ENCODE measurements around the gene FLT4.

The FLT4 gene

DNA sequence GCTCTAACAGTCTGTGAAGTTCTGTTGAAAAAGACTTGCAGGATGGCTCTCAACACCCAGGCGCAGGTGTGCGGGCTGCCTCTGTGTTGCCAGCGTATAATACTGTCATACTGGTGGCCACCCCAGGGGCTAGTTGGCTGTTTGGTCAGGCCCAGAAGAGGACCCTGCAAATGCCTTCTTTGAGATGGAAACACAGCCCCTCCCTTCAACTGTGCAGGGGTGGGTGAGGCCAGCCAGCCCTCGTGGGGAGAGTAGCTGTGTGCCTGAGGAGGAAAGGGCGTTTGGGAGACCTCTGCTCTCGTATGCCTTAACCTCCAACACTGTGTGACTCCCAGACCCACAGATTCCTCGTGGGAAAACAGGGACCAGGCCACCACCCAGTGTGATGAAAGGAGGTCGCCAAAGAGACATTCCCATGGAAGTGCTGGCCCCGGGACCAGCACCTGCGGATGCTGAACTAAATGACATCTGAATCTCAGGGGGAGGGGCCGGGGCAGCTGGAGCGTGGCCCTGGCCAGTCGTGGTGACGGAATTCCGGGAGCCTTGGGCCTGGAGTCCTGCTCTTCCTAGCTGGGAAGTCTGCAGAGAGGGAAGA lies 46.8 kb downstream of the FLT4 start:
- no peaks in the 10 kb centered on the region for H3K27me3 Mint-ChIP-seq
- DNase-seq (ENCODE audit: low spot score in 2 of 2) (no peak), ATAC-seq (replicated peaks; ENCODE audit: extremely low read depth, poor library complexity, severe bottlenecking) (no peak)
- H3K27ac Mint-ChIP-seq (ENCODE audit: low read depth): no peak overlapping the region
- H3K4me1 Mint-ChIP-seq: peaks cover 7% of the 10 kb centered on the region
- no peak overlapping the region for H3K4me3 Mint-ChIP-seq
- H3K9me3 Mint-ChIP-seq: no peaks in the 10 kb centered on the region
- H3K36me3 Mint-ChIP-seq (ENCODE audit: insufficient read depth): peaks cover 3% of the 10 kb centered on the region

DNA sequence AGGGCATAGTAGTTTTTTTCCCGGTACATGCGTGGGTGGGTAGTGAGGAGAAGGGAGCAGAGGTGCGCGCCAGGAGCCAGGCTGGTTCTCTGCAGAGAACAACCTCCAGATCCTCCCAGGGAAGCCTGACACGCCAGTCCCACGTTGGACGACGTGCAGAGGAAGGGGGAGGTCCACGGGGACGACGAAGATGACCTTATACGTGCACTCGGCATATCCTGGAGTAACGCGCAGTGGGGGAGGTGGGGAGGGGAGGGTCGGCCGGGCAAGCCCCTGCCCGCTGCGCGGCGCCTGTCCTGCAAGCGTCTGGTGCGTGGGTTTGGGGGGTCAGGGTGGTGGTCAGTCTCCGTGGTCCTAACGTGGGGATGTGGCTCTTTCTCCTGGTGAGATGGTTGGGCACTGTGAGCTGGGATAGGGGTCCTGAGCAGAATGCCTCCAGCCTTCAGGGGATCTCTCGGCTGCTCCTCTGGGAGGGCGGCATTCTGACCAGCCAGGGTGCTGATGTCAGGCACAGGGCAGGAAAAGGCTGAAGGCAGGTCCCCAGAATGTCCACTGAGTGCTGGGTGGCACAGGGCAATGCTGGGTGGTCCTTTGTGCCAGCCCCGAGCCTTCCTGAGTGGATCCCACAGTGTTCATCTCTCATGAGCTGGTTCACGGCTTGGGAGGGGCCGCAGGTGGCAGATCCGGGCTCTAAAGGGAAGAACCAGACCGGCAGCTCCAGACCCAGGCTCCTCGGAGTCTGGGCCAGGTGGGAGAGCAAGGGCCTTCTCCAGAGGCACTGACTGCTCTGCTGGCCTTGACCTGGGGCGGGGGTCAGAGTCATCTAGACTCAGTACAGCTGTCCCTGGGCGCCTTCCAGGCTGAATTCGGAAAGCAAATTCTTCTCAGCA lies 47.6 kb downstream of the FLT4 start:
- Mint-ChIP-seq H3K9me3 (no peaks in the 10 kb centered on the region), H3K36me3 (ENCODE audit: insufficient read depth) (peaks cover 3% of the 10 kb centered on the region), H3K27ac (ENCODE audit: low read depth) (no peak overlapping the region), H3K27me3 (no peaks in the 10 kb centered on the region), H3K4me1 (peaks cover 7% of the 10 kb centered on the region), H3K4me3 (no peak overlapping the region)
- DNase-seq (ENCODE audit: low spot score in 2 of 2) (no peak), ATAC-seq (replicated peaks; ENCODE audit: extremely low read depth, poor library complexity, severe bottlenecking) (no peak)

DNA sequence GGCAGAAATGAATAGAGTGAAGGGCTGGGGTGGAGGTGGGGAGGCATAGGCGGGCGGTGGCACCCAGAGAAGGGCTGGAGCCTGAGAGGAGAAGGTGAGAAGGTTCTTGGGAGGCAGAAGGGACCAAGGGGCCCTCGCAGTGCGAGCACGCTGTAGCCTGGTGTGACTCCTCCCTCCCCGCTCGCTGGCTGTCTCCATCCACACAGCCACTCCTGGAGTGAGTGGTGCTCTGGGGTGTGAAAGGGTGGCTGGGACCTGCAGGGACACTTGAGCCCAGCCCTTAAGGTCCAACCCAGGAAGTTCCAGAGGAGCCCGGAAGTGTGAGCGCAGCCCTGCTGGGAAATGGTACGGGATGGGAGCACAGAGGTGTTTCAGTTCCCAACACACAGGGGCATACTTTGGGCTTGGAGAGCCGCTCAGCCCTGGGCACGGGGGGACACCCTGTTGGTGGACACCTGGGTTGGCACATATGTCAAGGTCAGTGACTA lies 48.8 kb downstream of the FLT4 start:
- H3K27ac Mint-ChIP-seq (ENCODE audit: low read depth): no peak overlapping the region
- H3K27me3 Mint-ChIP-seq: no peaks in the 10 kb centered on the region
- no peaks in the 10 kb centered on the region for H3K36me3 Mint-ChIP-seq (ENCODE audit: insufficient read depth)
- H3K4me1 Mint-ChIP-seq: no peaks in the 10 kb centered on the region
- H3K4me3 Mint-ChIP-seq: no peak overlapping the region
- H3K9me3 Mint-ChIP-seq: no peaks in the 10 kb centered on the region
- no peak for ATAC-seq (replicated peaks; ENCODE audit: extremely low read depth, poor library complexity, severe bottlenecking)
- DNase-seq (ENCODE audit: low spot score in 2 of 2): no peak

DNA sequence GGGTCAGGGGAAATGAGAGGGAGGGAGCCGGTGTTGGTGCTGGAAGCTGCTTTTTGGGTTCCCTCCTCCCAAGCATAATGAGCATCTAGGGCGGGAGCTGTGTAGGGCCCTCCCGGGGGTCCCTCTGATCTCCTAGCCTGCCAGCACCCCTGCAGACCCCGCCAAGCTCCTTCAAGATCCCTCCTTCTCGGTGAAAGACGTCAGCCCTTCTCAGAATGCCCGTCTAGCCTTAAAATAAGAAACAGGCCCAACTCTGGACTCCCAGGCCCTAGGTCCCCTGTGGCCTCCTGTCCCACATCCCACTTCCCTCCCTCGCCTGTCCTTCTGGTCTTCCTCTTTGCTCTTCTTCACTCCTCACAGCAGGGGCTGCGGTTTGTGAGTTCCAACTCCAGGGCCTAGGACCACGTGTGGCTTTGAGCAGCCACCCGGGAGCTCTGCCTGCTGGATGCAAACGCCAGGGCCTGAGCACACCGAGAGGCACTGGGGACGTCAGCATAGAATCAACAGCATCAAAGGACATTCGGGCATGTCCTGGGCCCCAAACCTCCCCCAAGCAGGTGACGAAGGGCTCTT lies 49.3 kb downstream of the FLT4 start:
- H3K27me3 Mint-ChIP-seq: no peaks in the 10 kb centered on the region
- H3K27ac Mint-ChIP-seq (ENCODE audit: low read depth): no peak overlapping the region
- no peaks in the 10 kb centered on the region for H3K9me3 Mint-ChIP-seq
- DNase-seq (ENCODE audit: low spot score in 2 of 2) (no peak), ATAC-seq (replicated peaks; ENCODE audit: extremely low read depth, poor library complexity, severe bottlenecking) (no peak)
- no peaks in the 10 kb centered on the region for H3K4me1 Mint-ChIP-seq
- no peaks in the 10 kb centered on the region for H3K36me3 Mint-ChIP-seq (ENCODE audit: insufficient read depth)
- H3K4me3 Mint-ChIP-seq: no peak overlapping the region

DNA sequence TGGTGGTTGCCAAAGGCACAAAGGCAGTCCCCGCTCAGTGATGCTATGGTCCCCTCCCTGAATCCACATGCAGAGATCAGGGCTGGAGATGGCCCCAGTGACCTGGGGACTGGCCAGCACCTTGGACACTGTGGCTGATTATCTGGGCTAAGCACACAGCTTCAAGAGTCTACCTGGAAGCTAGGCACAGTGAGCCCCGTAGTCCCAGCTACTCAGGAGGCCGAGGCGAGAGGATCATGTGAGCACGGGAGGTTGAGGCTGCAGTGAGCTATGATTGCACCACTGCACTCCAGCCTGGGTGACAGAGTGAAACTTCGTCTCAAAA lies 49.8 kb downstream of the FLT4 start:
- no peak for ATAC-seq (replicated peaks; ENCODE audit: extremely low read depth, poor library complexity, severe bottlenecking)
- DNase-seq (ENCODE audit: low spot score in 2 of 2): no peak
- Mint-ChIP-seq H3K9me3 (no peaks in the 10 kb centered on the region), H3K27me3 (no peaks in the 10 kb centered on the region), H3K4me3 (no peak overlapping the region), H3K36me3 (ENCODE audit: insufficient read depth) (no peaks in the 10 kb centered on the region), H3K4me1 (no peaks in the 10 kb centered on the region), H3K27ac (ENCODE audit: low read depth) (no peak overlapping the region)

DNA sequence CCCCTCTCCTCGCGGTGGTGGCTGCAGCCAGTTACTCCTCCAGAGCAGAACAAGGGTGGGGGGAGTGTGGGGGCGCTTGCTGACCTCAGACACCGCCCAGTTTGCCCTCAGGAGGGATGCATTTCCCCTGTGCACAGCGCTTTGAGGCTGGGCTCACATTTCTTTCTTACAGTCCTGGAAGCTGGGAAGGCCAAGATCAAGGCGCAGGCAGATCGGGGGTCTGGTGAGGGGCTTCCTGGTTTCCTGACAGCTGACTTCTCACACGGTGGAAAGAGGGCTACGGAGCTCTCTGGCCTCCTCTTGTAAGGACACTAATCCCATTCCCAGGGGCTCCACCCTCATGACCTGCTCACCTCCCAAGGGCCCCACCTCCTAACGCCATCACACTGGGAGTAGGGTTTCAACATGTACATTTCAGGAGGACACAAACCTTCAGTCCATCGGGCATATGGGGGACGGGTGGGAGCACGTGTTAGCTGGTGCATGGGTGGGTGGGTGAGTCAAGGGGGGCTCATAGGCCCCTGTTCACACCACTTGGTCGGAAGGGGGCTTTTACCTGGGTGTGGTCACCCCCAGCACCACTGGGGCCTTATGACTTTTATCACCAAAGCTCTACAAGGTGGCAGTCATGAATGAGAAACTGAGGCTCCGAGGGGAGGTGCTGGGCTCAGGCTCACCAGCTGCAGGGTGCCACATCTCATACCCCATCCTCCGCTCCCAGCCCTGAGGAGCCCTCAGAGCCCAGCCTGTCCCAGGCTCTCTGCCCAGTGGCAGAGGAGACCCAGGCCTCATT lies 50.4 kb downstream of the FLT4 start:
- Mint-ChIP-seq H3K9me3 (no peaks in the 10 kb centered on the region), H3K27me3 (peaks cover 1% of the 10 kb centered on the region), H3K4me3 (no peak overlapping the region), H3K27ac (ENCODE audit: low read depth) (no peak overlapping the region), H3K36me3 (ENCODE audit: insufficient read depth) (no peaks in the 10 kb centered on the region), H3K4me1 (no peaks in the 10 kb centered on the region)
- ATAC-seq (replicated peaks; ENCODE audit: extremely low read depth, poor library complexity, severe bottlenecking) (no peak), DNase-seq (ENCODE audit: low spot score in 2 of 2) (no peak)

DNA sequence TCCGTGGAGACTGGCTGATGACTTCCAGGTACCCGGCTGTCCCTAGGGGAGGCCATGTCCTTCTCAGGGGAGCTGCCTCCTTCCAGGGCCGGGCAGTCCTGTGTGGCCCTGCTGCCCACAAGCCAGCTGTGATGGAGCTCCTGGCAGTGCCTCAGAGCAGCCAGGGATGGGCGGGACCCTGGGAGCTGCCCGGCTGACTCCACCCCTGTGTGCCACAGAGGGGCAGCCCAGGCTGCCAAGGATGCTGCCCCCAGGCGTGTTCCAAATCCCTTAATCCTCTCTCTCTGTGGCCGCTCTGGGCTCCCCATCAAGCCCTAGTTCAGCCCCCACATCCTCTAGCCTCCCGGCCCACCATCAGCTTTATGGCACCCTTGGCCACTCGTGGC lies 51.1 kb downstream of the FLT4 start:
- H3K4me3 Mint-ChIP-seq: no peak overlapping the region
- no peak overlapping the region for H3K27ac Mint-ChIP-seq (ENCODE audit: low read depth)
- no peaks in the 10 kb centered on the region for H3K9me3 Mint-ChIP-seq
- peaks cover 8% of the 10 kb centered on the region for H3K27me3 Mint-ChIP-seq
- ATAC-seq (replicated peaks; ENCODE audit: extremely low read depth, poor library complexity, severe bottlenecking): no peak
- no peaks in the 10 kb centered on the region for H3K4me1 Mint-ChIP-seq
- DNase-seq (ENCODE audit: low spot score in 2 of 2): no peak
- no peaks in the 10 kb centered on the region for H3K36me3 Mint-ChIP-seq (ENCODE audit: insufficient read depth)

DNA sequence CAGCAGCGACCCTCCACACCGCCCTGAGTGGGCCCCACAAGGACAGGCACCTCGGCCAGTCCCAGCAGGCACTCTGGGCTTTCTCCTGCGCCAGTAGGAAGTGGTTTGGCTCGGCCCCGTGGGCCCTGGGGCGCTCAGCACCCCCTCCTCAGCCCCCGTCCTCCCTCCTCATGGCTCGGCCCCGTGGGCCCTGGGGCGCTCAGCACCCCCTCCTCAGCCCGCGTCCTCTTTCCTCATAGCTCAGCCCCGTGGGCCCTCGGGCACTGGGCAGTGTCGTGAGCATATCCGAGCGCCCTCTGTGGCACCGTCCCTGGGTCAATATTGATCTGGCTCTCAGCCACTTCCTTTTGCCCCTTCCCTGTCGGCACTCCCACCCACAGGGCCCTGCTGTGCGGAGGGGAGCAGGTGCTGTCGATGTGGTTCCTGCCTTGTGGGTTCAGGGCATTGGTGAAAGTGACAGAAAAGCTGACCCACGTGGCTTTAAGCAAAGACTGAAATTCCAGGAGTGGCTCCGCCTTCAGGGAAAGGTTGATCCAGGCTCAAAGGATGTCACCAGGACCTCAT lies 52.6 kb downstream of the FLT4 start:
- Mint-ChIP-seq H3K4me1 (peaks cover 4% of the 10 kb centered on the region), H3K27me3 (peaks cover 24% of the 10 kb centered on the region), H3K9me3 (no peaks in the 10 kb centered on the region), H3K4me3 (no peak overlapping the region), H3K36me3 (ENCODE audit: insufficient read depth) (no peaks in the 10 kb centered on the region), H3K27ac (ENCODE audit: low read depth) (no peak overlapping the region)
- ATAC-seq (replicated peaks; ENCODE audit: extremely low read depth, poor library complexity, severe bottlenecking) (no peak), DNase-seq (ENCODE audit: low spot score in 2 of 2) (no peak)

DNA sequence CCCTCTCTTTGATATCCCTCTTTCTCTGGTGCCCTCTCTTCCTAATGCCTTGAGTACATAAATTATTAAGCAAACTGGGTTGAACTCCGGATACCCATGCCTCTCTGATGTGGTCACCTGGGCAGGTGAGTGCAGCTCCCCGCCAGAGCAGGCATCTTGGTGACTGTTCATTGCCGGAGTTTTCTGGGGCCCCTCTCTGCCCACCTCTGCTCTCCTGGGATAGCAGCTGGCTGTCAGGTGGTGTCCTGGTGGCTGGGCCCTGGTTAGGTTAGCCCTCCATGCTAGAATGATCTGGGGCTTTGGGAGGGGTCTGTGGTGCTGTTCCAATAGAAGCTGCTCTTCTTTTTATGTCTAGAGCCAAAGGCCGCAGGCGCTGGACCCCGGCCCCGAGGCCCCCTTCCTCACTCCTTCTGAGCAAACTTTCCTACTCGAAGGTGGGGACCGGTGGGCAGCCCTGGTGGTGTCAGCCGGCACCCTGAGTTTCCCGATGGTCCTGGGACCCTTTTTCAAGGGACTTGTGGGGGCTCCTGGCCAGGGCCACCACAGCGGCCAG lies 53.2 kb downstream of the FLT4 start:
- no peaks in the 10 kb centered on the region for H3K36me3 Mint-ChIP-seq (ENCODE audit: insufficient read depth)
- no peaks in the 10 kb centered on the region for H3K9me3 Mint-ChIP-seq
- H3K4me3 Mint-ChIP-seq: no peak overlapping the region
- DNase-seq (ENCODE audit: low spot score in 2 of 2): no peak
- no peak overlapping the region for H3K27ac Mint-ChIP-seq (ENCODE audit: low read depth)
- ATAC-seq (replicated peaks; ENCODE audit: extremely low read depth, poor library complexity, severe bottlenecking): no peak
- H3K4me1 Mint-ChIP-seq: peaks cover 4% of the 10 kb centered on the region
- peaks cover 24% of the 10 kb centered on the region for H3K27me3 Mint-ChIP-seq

DNA sequence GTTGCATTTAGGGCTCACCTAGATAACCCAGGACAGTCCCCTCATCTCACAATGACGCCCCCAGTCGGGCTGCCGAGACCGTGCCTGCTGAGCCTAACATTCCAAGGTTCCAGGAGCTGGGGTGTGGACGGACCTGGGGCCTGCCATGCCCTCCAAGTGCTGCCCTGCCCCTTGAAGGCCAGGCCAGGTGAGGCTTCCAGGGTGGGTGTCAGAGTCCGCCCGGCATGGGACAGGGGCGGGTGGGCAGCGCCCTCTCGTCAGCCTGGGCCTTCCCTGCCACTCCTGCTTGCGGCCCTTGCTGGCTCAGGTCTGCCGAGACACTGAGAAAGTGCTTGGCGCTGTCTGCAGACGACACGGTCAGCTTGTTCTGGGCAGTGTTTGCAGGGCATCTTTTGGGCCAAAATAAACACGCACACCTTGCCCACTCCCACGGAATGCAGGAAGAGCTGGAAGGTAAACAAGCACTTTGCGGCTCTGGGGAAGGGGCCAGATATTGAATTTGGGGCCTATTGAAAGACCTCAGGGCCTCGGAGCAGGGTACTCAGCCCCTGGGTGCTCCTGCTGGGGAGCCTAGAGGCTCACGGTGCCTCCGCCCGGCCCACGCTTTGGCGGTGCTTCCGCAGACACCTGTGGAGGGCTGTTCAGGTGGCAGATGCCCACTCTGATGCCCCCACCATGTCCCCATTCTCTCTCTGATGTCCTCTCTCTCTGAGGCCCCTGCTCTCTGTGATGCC lies 53.9 kb downstream of the FLT4 start:
- Mint-ChIP-seq H3K9me3 (no peaks in the 10 kb centered on the region), H3K27me3 (peaks cover 24% of the 10 kb centered on the region), H3K4me1 (peaks cover 4% of the 10 kb centered on the region), H3K4me3 (no peak overlapping the region), H3K27ac (ENCODE audit: low read depth) (no peak overlapping the region), H3K36me3 (ENCODE audit: insufficient read depth) (no peaks in the 10 kb centered on the region)
- no peak for ATAC-seq (replicated peaks; ENCODE audit: extremely low read depth, poor library complexity, severe bottlenecking)
- no peak for DNase-seq (ENCODE audit: low spot score in 2 of 2)

DNA sequence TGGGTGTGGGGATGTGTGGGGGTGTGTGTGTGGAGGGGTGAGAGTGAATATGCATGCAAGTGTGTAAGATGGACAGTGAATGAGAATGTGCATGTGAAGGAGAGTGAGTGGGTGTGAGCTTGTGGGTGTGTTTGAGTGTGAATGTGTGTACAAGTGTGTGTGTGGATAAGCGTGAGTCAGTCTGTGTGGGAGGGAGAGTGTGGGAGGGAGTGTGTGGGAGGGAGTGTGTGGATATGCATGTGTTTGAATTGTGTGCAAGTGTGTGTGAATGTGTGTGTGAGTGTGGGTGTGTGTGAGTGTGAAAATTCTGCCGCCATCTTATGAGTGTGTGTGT lies 54.4 kb downstream of the FLT4 start:
- H3K4me1 Mint-ChIP-seq: peaks cover 4% of the 10 kb centered on the region
- H3K9me3 Mint-ChIP-seq: no peaks in the 10 kb centered on the region
- no peak overlapping the region for H3K27ac Mint-ChIP-seq (ENCODE audit: low read depth)
- ATAC-seq (replicated peaks; ENCODE audit: extremely low read depth, poor library complexity, severe bottlenecking) (no peak), DNase-seq (ENCODE audit: low spot score in 2 of 2) (no peak)
- H3K27me3 Mint-ChIP-seq: peaks cover 24% of the 10 kb centered on the region
- H3K4me3 Mint-ChIP-seq: no peak overlapping the region
- H3K36me3 Mint-ChIP-seq (ENCODE audit: insufficient read depth): no peaks in the 10 kb centered on the region

Data from central memory CD8-positive, alpha-beta T cell (primary cell).